NT2/D1 (cell line): ENCODE data around the gene ATP13A3.

ENCODE experiments used
- YY1 ChIP-seq: IDR thresholded peaks from 2 replicates; pipeline ENCODE4 v1.6.1; 2011; ENCODE audit not compliant: insufficient read length, insufficient read depth
- ZNF274 ChIP-seq: IDR thresholded peaks from 2 replicates; pipeline ENCODE4 v1.6.1; 2011; ENCODE audit warnings: mild to moderate bottlenecking, low read depth, low read length

- no peak for TF ChIP-seq ZNF274
- no peak for TF ChIP-seq YY1
These were observed 5.7 kb downstream of the ATP13A3 start for GRCh38 chr3:194481103-194481502.
